Measurements from ENCODE around the gene CSGALNACT2.

The CSGALNACT2 gene

DNA sequence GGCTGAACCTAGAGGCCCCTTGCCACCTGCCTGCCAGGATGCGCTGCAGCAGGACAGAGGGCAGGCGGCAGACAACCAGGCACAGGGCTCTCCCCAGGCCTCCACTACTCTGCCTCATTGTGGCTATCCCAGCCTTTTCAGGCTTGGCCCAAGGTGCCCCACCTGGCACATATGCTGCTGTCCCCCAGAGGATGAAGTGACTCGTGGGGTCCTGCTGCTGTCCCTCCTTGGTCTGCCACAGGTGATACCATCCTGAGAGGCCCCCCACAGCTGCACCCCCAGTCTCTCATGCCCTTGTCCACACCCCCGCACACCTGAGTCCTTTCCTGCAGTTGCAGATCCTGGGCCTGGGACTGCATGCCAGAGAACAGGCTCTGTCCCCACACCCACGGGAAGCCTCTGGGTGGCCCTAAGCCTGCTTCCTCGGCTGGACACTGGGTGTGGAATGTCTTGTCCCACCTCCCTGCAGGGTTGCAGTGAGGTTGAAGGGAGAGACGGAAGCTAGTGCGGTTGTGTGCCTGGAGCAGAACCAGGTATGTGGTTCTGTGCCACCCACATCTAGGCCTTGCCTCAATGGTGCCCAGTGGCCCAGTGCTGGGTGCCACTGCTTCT, 73.3 kb downstream of the CSGALNACT2 start:
- FAIRE-seq: no peak
- no peak for DNase-seq (ENCODE audit: insufficient read length, low spot score)
- TF ChIP-seq, protein P1, sequence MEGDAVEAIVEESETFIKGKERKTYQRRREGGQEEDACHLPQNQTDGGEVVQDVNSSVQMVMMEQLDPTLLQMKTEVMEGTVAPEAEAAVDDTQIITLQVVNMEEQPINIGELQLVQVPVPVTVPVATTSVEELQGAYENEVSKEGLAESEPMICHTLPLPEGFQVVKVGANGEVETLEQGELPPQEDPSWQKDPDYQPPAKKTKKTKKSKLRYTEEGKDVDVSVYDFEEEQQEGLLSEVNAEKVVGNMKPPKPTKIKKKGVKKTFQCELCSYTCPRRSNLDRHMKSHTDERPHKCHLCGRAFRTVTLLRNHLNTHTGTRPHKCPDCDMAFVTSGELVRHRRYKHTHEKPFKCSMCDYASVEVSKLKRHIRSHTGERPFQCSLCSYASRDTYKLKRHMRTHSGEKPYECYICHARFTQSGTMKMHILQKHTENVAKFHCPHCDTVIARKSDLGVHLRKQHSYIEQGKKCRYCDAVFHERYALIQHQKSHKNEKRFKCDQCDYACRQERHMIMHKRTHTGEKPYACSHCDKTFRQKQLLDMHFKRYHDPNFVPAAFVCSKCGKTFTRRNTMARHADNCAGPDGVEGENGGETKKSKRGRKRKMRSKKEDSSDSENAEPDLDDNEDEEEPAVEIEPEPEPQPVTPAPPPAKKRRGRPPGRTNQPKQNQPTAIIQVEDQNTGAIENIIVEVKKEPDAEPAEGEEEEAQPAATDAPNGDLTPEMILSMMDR (IDR thresholded peaks at IDR 0.05; ENCODE audit: insufficient read depth, missing control alignments): no peak

DNA sequence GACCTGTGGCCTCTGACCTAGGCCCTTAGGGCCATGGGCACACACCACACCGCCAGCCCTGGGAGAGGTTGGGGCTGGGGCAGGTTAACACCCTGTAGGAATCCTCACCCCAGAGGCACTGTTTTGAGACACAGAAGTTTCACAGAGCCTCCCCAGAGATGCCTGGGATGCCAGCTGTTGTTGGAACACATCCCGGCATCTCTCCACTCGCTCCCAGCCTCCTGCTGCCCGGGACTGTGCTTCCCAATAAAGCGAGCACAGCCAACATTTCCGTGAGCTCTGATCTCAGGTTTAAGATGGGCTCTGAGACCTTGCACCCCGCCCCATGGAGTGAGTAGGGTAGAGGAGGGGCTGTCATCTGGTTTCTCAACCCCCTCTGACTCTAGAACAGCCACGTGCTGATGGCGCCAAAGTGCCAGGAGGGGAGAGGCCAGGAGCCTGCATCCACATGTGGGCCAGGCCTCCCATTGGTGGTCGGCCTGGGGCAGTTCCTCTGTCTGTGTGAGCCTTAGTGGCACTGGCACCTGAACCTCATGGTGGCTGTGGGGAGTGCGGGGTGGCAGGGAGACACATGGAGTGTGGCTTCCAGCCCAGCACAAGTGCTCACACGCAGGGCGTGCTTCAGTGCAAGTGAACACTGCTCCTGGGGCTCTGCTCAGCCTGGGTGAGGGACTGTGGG, 73.9 kb downstream of the CSGALNACT2 start:
- FAIRE-seq: no peak
- TF ChIP-seq, protein P1 (IDR thresholded peaks at IDR 0.05; ENCODE audit: insufficient read depth, missing control alignments): no peak
- no peak for DNase-seq (ENCODE audit: insufficient read length, low spot score)

DNA sequence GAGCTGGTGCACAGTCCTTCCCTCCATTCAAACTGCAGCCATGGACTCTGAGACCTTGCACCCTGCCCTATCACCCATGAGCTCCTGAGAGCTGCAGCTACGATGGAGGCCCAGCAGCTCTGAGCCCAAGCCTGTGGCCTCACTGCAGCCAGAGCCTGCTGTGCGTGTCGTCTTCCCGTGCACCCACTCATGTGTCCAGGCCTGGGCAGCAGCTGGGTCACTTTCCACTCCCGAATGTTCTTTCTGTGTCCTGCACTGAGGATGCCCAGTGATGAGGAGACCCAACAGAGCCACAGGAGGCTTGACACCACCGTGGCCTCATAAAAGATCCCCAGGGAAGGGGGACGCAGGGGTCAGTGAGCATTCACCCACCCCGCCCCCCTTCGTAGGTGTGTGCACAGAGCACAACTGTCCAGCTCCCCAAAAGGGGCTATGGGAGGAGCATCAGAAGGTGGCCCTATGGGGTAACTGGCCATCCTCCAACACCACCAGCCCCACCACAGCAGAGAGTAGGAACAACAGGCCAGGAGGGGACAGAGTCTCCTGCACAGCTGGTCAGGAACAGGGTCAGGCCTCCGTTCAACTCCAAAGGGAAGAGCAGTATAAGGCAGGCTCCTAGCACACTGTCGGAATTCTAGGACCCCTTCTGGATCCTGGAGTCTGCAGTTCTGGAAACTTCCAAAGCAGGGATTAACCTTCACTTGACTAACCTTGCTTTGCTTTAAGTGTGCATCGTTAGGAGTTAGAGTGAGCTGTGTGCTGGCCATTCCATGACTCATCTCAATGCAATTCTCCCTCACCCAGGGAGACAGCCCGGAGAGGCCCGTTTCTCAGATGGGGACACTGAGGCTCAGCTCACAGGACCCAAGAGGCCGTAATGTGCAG, 76.1 kb downstream of the CSGALNACT2 start:
- TF ChIP-seq, protein P1 (IDR thresholded peaks at IDR 0.05; ENCODE audit: insufficient read depth, missing control alignments): no peak
- DNase-seq (ENCODE audit: insufficient read length, low spot score) (no peak), FAIRE-seq (no peak)

DNA sequence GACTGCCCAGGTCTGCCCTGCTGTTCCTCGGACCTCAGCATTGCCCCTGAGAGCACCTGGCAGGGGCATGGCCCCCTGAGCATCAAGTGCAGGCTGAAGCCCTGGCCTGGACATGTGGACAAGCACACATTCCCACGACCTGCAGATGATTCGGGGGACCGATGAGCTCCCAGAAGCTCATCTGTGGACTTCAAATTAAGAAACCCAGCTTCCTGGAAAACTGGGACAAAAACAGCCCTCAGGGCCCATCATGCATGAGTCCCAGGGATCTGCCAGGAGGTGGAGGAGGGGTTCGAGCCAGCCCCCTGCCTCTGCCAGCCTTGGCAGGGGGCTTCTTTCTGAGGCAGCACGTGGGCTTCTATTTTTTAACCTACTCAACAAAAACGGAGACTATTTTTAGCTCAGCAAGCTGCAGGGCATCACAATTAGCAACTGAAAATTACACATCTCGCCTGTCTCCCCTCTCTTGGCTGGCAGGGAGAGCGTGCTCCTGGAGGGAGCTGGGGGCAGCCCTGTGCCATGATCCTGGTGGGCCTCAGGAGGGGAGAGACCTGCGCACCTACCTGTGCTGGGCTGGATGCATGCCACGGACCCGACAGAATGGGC, 76.8 kb downstream of the CSGALNACT2 start:
- TF ChIP-seq, protein P1 (IDR thresholded peaks at IDR 0.05; ENCODE audit: insufficient read depth, missing control alignments): no peak
- DNase-seq (ENCODE audit: insufficient read length, low spot score) (no peak), FAIRE-seq (no peak)

DNA sequence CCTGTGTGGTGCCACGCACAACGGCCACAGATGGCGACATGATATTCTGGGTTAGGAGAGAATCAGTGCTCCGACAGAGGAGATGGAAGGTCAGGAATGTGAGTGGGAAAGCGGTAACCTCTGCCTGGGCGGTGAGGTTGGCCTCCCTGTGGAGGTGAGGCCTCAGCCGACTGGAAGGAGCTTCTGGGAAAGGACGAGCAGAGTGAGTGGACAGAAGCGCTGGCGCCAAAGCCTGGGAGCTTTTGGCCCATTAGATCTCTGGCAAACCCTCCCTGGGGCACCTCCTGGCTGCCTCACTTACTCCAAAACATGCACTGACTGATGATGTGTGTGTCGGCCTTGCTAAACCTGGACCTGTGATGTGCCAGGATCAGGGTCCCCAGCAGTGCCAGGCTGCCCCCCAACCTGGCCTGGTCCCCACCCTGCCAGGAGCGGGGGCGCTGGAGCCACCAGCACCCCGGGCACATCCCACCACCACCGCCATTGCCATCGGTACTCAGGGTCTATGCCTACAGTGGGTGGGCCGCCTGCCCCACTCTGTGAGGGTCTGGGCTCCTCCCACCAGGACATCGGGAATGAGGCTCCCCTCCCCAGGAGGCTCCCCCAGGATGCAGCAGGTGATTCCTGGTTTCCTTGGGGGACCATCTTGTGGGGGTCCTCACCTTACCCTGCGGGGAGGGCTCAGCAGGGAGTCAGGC, 77.7 kb downstream of the CSGALNACT2 start:
- TF ChIP-seq, protein P1 (IDR thresholded peaks at IDR 0.05; ENCODE audit: insufficient read depth, missing control alignments): no peak
- FAIRE-seq: no peak

DNA sequence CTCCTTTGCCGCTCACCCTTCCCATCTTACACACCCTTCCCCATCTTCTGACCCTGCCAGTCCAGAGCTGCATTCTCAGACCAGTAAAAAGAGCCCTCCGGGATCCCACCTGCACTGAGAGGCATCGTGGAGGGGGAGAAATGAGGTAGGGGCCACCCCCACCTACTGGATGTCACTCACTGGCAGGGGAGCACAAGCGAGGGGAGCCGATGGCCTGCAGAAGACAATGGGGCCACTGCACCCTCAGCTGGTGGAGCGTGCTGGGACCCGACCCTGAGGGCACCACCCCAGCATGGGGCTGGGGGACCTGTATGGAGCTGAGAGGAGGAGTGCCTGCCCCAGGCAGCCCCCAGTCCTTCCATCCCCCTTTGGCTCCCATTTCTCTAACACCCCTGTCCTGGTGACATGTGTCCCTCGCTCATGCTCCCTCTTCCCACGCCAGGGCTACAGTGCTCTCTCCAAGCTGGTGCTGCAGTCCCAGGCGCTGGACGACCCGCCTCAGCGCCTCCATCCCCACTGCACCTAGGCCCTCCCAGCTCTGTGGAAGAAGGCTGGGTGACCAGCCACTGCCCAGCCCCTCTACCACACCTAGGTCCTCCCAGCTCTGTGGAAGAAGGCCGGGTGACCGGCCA, 78.8 kb downstream of the CSGALNACT2 start:
- TF ChIP-seq, protein P1 (IDR thresholded peaks at IDR 0.05; ENCODE audit: insufficient read depth, missing control alignments): no peak
- DNase-seq (ENCODE audit: insufficient read length, low spot score): no peak
- no peak for FAIRE-seq

More for the DNA sequence above, 77.7 kb downstream of the CSGALNACT2 start:
- DNase-seq (ENCODE audit: insufficient read length, low spot score): no peak

Measured in D721Med (cell line).